IPS DF 4.7 (cell line): Measurements from ENCODE around the gene KLHL26.
"Not testable (repeated sequence)": the region's sequence is repeated elsewhere in the genome, so short reads cannot be mapped to it uniquely, and the experiment has no call there.

ENCODE experiments used
- DNase-seq: peaks from one replicate; pipeline ENCODE4 v3.0.0-alpha.2; 2013; ENCODE audit warnings: low spot score; ENCODE audit errors: extremely low read depth

Gene KLHL26

DNA sequence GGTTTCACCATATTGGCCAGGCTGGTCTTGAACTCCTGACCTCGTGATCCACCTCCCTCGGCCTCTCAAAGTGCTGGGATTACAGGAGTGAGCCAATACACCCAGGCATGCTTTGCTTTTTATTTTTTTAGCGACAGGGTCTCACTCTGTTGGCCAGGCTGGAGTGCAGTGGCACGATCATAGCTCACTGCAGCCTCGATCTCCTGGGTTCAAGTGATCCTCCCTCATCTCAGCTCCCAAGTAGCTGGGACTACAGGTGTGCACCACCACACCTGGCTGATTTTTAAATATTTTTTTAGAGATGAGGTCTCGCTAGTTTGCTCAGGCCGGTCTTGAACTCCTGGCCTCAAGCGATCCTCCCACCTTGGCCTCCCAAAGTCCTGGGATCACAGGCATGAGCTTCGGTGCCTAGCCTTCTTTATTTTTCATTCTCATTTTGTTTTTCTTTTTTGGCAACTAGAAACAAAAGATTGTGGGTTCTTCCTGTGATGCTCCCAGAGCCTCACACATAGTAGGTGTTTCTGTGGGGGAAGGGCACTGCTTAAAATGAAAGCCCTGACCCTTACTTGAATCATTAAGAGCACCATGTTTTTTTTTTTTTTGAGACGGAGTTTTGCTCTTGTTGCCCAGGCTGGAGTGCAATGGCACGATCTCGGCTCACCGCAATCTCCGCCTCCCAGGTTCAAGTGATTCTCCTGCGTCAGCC, 36.0 kb upstream of the KLHL26 start:
- not testable (repeated sequence) for DNase-seq

DNA sequence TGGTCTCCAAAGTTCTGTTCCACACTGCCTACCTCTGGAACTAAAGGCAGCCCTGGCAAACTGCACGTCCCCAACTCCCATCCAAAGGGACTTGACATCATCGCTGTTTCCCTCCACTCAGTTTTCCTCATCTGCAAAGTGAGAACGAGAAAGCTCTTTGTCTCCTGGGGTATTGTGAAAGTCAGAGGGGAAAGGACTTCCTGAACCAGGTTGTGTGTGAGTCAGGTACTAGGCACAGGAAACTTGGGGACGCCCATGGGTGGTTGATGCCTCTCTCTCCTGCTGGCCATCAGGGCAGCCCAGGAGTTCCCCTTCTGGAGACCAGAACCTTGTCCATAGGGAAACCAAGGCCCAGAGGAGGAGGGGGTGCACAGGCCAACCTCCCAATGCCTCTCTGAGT, 35.0 kb upstream of the KLHL26 start:
- no peak for DNase-seq

DNA sequence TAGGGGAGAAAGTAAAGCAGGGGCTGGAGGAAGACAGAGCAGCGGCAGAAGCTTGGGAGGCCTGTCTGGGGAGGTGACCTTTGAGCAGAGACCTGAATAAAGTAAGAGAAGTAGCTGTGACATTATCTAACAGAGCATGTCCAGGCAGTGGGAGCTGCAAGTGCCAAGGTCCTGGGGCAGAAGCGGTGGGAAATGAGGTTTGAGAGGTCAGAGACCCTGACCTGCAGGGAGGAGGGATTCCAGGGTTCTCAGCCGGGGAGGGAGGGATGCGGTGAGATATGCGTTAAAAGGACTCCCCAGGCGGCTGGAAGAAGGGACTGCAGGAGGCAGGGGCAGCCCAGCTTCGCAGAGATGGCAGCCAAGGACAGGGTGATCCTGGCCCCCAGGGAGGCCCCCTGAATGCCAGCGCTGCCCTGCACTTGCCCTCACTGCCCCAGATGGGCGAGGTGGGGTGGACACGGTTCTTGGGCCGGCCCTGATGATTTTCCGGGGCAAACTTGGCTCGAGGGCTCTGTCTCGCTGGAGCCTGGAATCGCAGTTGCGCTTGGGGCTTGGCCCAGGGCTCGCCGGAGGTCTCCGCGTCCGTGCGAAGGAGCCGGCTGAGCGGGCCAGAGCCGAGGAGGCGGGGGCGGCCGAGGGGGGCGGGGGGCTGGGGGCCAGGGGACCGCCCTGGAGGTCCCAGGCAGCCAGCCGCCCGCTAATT, 33.4 kb upstream of the KLHL26 start:
- no peak for DNase-seq

DNA sequence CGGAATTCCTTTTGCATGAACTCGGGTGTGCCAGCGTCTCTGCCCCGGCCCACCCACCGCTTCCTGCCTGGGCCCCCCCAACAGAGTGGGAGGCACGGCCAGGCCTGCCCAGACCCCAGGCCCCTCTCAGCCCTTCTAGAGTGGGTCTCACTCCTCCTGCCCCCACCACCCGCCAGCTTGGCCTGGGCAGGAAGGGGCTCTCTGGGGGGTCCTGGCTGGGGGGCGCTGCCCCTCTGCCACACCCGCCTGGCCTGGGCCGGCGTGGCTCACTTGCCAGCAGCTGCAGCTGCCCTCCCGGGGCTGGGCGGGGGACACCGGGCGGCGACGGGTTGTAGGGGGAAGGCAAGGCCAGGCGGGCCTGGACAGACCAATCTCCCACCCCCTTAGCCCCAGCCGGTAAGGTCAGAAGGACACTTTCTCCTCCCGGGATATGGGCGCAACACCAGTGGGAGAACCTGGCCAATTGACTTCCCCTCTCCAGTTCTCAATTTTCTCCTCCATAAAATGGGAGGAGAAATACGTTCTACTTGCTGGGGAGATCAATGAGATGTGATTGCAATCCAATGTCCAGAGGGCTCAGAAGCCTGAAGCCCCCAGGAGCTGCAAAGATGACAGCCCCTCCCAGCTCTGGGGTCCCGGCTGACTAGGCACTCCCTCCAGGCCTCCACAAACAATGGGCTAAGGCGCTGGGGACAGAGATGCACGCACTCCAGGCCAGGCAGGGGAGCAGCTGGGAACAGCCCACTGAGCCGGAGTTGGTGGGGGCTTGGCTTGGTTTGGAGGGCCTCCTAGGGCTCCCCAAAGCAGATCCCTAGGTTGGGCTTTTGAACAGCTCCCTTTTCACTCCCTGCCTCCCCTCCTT, 32.6 kb upstream of the KLHL26 start:
- no peak for DNase-seq

DNA sequence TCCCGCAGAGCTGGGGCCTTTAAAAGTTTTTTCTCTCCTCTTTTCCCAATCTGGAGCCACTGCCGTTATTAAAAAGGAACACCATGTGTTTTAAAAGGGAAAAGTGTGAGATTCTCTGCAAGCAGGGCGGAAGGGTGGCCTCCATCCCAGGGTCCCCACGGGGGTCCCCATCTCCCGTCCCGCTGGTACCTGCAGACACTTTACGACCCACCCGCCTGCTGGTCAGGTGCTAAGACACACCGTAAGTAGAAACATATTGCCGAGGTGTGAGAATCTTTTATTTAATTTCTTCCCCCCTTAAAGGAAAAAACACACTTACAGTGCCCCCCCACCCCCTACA, 32.0 kb upstream of the KLHL26 start:
- DNase-seq, result no peak

DNA sequence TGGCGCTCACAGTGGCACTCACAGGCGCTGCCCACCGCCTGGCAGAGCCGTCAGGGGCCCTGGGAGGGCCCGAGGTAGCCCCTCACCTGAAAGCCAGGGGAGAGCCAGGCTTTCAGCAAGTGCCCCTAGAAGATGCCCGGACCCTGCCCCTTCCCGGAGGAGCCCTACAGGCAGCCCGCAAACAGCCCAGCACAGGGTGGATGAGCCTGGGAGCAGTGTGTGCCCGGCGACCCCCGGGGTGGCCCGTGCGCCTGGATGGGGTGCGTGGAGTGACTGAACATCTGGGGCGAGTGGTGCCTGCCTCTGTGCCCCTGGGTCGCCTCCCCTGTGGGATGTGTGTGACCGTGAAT, 31.7 kb upstream of the KLHL26 start:
- DNase-seq, result no peak

DNA sequence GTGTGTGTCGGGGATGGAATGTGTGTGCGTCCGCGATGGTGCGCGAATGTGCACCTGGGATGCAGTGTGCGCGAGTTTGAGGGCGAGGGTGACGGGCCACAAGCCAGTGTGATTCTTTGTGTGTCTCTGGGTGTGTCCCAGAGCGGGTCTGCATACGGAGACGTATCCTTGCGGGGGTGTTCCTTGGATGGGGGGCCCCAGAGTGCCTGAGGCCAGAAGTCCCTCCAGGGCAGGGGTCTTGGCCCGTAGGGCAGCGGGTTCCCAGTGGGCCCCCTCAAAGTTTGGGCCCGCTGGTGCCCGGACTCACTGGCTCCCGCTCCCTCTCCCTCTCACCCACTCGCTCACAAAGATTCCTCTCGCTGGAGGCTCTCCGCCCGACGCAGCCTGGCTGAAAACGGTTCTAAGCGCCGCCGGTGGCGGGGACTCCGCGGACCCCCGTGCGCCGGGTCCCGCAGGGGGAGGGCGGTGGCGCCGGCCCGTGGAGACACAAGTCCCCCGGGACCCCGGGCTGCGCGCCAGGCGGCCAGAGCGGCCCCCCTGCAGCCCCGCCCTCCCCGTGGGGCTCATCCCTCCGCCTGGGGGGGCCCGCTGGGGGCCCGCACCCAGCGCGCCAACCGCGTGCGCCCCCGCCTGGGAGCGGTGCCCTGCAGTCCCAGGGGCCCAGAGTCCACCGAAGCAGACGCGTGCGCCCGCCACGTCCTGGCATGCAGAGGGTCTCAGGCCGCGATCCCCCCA, 31.1 kb upstream of the KLHL26 start:
- DNase-seq, result no peak

DNA sequence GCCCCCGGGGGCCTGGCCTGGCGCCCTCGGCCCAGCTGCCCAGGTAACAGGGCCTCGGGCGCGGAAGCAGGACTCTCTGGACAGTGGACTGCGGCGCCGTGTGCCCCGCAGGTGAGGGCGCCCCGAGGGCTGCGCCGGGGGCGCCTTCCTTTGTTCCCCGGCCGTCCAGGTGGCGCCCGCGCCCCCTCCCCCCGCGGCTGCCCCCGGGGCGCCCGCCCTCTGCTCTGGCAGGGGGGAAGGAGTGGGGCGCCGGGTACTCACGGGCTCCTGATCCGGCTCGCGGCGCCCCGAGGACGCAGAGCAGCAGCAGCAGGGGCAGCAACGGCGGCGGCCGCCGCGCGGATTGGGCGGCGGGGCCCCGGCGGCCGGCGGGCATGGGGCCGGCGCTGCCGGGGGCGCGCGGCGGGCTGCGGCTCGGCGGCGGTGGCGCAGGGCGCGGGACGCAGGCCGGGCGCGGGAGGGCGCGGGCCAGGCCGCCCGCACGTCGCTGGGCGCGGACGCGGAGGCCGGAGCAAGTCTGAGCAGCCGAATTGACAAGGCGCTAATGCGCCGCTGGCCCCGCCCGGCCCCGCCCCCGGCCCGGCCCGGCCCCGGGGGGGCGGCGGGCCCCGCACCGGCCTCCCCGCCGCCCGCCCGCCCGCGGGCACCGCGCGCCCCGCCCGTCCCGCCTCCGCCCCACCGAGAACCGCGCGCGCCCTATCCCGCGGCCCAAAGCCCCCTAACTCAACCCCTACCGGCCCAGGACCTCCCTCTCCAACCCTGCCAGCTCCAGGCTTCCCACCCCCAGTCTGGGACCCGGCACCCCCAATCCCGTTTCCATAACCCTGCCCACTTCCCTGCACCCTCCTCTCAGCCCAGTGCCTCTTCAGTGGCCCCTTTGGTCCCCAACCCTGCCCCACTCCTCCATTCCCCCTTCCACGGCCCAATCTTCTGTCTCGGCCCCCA, 30.3 kb upstream of the KLHL26 start, which contains the start of gene CRLF1:
Gene CRLF1 (minus strand): TSS at position 519 of the 945 bp plus-strand sequence. CDS start 143 bp downstream, at position 376.
- DNase-seq, result no peak

DNA sequence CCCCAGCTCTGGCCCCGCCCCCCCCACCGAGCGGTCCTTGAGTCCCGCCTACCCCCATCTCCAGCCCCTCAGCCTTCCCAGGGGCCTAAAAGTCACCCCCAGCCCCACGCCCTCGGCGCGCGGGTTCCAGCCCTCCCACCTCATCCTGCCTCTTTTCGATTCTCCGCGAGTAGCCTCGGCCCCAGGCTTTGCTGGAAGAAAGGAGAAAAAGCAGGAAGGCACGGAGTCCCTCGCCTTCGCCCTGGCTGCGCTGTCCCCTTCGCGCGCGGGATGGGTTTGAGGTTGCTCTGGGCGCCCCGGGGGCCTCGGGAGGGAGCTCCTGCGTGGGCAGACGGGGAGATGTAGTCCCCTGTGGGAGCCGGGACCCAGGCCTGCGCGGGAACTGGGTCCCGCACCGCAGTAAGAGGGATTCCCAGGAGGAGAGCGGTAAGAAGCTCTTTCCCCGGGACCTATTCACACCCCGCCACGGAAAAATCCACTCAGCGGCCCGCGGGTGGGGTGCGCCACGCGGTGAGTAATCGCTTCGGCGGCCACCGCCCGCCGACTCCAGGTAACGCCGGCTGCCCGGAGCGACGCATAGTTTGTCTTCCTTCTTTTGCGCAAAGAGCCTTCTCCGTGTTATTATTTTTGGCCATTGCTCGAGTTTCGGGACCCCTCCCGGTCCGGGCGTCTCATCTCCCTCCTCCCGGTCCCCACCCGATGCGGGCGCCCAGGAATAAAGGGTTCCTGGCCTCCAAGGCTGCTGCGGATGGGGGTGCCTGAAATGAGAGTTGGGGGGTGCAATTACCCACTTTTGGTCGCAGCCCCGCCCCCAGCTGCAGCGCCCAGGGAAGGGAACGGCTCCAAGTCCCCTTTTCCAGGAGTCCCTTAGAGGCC, 29.4 kb upstream of the KLHL26 start:
- no peak for DNase-seq

DNA sequence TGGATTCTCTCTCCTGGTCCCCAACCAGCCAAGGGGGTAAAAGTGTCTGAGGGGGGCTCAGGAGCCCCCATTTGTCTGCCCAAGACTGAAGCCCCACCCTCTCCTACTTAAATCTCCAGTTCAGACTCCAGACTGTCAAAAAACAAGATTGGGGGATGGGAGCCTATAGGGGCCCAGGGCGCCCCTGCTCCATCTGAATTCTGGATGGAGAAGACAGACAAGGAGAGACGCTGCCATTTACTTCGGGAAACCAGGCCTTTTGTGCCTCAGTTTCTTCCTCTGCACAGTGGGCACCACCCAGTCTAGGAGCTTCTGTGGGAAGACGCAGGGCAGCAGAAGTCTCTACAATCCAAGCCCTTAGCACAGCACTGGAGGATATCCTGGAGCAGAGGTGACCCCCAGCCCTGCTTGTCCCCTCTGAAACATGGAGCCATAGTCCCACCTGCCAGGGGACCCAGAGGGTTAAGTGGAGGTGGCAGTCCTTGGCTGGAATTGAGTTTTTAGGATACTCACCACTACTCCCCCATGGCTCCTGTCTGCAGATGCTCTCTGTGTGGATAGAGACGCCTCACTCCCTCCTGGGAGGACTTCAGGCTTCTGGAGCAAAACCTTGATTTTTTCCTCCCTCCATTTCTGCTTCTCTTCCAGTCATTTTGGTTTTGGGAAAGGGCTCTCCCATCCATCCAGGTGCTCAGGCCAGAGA, 28.6 kb upstream of the KLHL26 start:
- no peak for DNase-seq

DNA sequence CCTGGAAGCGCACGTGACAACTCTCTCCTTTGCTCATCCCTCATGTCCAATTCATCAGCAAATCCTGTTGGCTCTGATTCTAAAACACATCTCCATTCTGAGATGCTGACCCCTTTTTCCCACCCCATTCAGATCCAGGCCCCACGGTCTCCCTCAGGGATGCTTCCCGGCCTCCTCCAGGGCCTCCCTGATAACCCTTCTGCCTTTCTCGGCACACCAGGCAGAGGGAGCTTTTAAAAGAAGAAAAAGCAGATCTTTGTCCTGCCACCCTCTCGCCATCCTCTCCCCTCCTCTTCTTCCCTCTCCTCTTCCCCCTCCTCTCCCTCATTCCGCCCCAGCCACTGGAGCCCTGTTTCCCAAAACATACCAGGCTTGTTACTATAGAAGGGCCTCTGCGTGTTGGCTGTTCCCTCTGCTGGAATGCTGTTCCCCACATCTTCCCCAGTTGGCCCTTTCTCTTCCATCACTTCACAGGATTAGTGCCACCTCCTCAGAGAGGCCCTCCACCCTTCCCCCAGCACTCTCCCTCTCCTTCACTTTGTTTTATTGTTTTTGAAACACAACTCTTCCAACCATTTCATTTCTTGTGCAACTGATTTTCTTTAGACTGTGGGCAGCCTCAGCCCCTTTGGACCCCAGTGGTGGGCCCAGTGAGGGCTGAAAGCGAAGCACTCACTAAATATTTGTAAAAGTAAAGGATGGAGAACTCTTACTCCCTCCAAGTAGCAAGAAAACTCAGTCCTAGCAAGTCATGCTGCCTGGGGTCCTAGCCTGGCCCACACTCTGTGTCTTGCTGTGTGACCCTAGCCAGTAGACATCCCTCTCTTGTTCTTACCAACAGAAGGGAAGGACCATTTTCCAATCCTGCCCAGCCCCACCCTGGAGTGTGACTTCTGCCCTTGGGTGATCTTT, 27.8 kb upstream of the KLHL26 start:
- no peak for DNase-seq

DNA sequence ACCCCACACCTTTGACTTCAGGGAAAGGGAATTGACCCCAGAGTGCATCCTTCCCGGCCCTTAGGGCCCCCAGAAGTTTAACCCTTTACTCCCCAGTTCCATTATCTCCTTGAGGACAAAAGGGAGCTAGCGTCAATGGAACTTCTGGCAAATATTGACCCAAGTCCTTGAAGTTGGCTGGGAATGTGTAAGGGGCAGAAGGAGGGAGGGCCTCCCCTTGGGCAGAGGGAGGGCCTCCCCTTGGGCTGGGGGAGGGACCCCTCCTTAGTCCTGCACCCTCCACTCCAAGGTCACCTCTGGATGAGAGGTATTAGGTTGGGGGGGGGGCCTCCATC, 27.1 kb upstream of the KLHL26 start:
- DNase-seq, result no peak

DNA sequence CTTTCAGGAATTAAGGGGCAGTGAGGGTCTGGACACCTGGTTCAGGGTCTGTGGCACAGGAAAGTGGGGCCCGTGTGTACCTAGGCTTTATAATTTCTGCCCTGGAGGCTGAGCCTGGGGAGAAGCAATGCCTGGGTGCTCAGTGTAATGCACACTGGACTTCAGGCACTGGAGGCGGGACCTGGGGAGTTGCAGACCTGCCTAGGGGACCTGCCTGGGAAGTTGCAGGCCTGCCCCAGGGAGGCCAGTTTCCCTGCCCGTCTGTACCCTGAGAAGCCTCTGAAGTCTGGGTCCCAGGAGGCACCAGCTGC, 26.6 kb upstream of the KLHL26 start:
- DNase-seq, result no peak

DNA sequence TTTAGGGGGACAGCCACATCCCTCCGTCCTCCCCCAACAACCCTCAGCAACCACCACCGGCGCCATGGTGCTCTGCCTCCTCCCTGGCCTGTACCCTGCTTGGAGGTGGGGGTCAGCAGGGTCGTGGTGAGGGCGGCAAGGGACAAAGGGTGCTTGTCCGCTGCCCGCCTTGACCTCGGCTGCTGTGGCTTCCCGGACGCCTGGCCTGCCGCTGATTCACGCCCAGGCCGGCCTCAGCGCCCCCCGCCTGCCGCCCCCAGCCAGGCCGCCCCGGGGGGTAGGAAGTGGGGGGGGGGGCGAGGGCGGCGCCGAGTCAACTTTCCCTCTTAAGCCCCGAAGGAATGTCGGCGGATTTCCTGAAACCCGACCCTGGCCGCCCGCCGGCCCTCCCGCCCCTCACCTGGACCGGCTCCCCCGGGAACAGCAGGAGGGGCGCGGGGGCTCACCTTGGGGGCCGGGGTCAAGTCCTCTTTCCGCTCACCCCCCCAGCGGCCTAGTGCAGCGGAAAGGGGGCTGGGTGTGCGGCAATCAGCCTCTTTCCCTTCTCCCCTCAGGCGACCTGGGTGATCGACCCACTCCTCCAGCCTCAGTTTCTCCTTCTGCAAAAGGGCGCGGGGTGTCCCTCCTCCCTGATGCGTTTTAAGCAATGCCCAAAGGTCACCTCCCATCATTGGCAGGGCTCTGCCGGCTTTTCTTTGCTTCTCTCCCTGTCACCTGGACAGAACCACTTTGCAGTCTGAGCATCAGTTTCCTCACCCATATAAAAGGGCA, 26.1 kb upstream of the KLHL26 start:
- no peak for DNase-seq

DNA sequence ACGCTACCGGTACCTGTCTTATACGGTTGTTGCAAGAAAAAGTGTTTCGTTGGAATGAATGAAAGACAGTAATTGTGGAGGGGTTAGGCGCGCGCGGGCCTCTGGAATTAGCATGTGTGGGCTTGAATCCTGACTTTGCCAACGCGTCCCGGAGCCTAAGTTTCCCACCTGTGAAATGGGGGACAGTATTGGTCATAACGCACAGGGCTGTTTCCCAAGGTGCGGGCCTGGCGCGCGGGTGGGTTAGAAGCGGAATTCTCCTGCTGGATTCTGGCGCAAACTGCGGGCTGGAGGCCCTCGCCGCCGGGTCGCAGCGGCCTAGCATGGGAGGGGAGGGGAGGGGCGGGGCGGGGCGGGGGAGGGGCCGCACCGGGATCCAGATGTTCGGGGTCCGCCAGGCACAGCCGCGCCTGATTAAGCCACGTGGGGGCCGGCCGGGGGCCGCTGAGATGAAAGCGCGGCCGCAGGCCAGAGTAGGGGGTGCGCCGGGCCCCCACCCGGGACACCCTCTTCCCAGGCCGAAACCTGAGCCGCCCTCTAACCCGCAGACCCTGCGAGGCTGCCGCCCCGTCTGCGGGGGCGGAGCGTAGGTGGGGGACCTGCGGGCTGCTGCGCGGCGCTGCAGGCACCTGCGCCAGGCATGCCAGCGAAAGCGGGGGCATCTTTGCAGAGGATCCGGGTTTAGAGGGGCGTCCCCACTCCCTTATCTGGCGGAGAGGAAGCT, 25.3 kb upstream of the KLHL26 start:
- no peak for DNase-seq

DNA sequence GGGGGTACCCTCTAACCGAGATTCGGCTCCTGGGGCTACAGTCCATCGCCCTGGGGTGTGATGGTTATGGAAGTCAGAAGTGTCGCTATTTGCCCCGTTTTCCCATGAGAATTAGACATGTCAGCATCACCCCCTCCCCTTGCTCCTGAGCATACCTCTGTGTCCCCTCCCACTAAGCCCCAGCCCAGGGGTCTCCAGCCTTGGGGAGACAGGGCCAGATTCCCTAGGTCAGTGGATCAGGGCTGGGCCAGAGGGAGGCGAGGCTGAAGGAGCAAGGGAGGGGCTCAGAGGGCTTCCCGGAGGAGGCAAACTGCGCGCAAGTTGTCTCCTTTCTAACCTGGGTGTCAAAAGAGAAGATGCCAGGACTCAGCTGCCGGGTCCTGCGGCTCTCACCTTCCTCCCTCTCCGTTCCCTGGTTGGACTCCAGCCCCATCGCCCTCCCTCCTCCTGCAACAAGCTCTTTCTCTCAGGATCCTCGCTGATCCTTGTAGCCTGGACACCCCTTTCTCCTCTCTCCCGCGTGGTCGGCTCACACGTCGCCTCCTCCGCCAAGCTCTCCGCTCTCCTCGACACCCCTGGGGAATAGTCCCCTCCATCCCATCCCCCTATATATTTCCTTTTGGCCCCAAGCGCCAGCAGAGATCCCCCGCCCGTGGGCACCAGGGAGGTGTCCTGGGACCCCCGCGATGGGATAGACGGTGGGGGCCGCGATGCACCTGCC, 24.6 kb upstream of the KLHL26 start:
- DNase-seq, result no peak
